ENCODE data around the gene DLST. TPM values are rescaled to one million over a fixed set of nuclear protein-coding genes. Genes with fewer than 3 reads are reported as not detected.
"Not testable (repeated sequence)": the region's sequence is repeated elsewhere in the genome, so short reads cannot be mapped to it uniquely, and the experiment has no call there.

DLST gene
- polyA plus RNA-seq, 3 donors: 124 to 131 (median 126) TPM

DNA sequence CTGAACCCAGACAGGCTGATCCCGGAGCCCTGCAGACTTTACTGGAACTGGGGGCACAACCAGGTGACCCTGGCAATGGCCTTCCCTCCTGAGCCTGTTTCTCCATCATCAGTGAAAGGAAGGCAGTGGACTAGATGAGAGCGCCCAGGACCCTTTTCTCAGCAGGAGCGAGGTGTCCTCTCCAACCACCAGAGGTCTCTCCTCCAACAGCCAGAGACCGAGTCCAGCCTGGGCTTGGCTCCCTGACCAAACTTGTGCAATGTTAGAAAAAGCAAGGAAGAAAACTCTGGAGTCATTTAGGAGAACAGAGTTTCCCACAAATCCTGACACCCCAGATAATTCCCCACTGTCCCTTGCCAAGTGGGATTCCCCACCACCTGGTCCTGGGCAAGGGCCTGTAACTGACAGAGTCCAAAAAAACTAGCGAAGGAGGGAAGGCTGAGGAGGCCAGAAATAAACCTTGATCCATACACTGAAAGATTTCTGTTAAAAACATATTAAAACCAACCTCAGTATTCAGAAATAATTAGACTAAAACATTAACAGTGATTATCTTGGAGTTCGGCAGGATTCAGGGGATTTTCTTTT lies 32.4 kb downstream of the DLST start:
- peak in 1 of 3 donors; percentile 54 for DNase-seq (ENCODE audit: low read depth in 3 of 3, low spot score in 2 of 3)

- DNase-seq (ENCODE audit: low read depth in 3 of 3, low spot score in 2 of 3): no peak
These were observed 33.7 kb downstream of the DLST start for GRCh38 chr14:74915426-74915825.

DNA sequence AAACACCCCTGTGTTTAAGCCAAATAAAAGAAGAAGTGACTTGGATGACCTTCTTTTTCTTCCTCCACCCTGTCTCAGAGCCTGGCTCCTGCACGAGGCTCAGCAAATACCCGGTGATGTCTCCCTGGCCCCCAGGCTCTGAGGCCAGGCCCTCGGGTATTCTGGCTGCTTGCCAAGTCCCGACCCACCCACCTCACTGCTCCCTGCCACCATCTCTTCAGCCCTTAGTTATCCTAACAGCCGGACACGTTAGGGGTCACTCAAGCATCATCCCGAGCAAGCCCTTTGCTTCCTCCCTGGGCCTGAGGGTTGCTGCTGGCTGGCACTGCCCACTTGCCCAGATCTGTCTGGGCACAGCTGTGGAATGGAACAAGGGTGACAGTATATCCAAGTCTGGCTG lies 34.1 kb downstream of the DLST start:
- DNase-seq (ENCODE audit: low read depth in 3 of 3, low spot score in 2 of 3): no peak

DNA sequence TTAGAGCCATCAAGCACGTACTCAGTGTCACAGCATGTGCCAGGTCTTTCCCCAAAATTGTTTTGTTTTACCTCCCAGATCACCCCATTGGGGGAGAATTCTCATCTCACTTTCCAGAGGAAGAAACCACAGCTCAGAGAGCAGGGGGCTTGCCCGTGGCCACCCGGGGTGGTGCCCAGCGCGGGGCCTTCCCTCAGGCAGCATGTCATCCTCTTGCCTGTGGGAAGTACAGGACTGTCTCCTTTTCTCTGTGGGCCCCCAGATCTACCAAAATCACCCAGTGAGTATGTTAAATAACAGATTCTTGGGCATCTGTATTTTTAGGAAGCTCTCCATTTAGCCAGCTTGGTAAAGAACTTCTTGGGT lies 35.4 kb downstream of the DLST start:
- no peak for DNase-seq (ENCODE audit: low read depth in 3 of 3, low spot score in 2 of 3)

DNA sequence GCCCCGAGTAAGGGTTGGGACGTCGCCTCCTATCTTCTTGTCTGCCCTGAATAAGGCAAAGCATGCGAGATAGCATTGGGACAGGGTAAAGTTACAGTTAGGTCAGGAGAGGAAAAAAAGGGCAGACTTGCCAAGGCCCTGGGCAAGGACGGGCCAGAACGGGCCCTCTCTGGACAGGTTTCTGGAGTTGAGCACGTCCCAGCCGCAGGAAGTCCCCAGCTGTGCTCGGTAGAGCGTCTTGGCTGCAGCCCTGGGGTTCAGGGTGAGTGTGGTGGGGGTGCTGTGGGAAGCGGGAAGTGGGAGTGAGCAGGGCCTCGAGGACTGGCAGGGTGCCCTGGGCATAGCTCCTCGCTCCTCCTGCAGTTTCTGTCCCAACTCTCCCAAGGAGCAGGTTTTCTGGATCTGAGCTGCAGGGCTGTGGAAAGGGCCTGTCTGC lies 35.9 kb downstream of the DLST start:
- no peak for DNase-seq (ENCODE audit: low read depth in 3 of 3, low spot score in 2 of 3)

DNA sequence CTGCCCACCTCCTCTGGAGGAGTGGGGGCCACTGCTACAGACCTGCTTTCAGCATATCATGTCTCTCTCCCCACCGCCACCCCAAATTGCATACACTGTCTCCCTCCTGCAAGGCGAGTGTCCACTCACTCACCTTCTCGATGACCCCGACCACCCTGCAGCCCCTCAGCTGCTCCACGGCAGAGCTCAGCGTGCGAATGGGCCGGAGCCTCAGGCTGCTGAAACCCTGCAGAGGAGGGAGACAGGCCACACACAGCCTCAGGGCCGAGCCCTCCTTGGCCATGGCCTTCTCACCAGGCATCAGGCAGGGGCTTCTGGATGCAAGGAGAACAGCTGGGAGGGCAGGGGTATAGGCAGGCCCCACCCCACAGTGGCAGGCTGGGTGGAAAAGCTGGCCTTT lies 36.7 kb downstream of the DLST start:
- DNase-seq (ENCODE audit: low read depth in 3 of 3, low spot score in 2 of 3): no peak

DNA sequence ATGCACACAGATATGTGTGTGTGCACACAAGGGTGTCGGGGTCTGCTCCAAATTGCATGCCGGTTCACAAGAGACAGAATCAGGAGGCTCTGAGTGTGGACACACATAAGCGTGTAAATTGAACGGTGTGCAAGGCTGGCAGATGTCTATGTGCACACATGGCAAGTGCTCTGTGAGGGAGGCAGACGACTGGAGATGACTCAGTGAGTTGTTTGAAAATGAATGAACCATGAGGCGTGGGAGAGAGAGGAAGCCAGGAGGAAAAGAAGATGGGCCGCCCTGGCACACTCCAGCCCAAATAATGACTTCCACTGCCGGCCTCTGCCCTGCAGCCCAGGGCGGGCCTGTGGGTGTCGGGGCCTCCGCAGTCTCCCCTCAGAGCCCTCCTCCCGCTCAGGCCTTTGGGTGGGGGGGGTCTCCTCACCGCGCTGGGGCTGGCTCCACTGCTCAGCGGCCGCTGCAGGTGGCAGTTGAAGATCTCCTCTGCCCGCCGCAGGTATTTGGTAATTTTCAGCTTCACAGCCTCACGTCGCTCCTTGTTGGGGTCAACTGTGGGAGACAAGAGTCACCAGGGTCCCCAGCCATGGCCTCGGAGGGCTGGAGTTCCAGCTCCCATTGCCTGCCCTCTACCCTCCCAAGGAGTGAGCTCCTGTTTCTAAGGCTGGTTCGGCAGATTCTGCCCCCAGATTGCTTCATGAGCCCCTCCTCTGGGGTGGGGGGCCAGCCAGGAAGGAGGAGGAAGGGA lies 37.9 kb downstream of the DLST start:
- no peak for DNase-seq (ENCODE audit: low read depth in 3 of 3, low spot score in 2 of 3)

DNA sequence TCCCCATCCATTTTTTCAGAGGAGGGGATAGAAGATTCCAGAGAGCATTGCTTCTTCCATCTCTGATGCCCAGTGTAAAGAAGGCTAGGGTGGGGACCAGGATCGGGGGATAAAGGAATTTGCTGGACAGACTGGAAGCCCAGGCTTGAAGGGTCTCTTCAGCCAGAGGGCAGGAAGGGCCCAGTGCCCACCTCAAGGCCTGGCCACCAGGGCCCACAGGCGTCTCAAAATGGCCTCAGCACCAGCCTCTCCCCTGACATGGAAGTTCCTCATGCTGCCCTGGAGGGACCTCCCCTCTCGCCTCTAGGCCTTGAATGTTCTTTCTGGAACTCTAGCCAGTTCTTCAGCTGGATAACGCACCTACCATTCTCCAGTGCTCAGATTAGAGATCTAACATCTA lies 38.6 kb downstream of the DLST start:
- DNase-seq (ENCODE audit: low read depth in 3 of 3, low spot score in 2 of 3): no peak

- no peak for DNase-seq (ENCODE audit: low read depth in 3 of 3, low spot score in 2 of 3)
These were observed 39.4 kb downstream of the DLST start for GRCh38 chr14:74921053-74921620.

DNA sequence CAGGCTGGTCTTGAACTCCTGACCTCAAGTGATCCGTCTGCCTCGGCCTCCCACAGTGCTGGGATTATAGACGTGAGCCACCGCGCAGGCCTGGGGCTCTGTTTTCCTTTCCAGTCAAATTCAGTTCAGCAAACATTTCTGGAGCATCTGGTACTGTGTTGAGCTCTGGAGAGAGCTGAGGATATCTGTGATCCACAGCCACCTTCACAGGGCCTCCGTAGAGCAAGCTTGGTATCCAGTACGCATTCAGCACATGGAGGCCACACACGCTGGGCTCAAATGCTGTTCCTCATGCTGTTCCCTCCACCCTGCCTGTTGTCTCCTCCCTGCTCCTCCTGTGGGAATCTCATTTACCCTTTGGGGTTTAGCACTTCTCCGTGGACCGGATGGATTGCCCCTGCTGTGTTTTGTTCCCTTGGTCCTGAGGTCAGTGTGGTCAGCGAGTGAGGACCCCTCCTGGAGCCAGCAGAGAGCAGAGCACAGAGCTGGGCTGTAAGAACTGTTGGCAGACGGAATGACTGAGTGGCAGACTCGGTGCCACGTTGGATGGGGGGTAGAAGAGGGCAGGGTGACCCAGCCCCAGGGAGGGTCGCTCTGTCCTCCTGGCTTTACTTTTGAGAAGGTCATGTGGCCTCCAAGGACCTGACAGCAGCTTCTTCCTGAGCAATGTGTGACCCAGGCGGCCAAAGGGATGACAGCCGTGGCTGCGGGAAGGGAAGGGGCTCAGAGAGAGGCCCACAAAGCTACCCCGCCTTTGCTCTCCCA lies 40.5 kb downstream of the DLST start:
- DNase-seq (ENCODE audit: low read depth in 3 of 3, low spot score in 2 of 3): no peak

DNA sequence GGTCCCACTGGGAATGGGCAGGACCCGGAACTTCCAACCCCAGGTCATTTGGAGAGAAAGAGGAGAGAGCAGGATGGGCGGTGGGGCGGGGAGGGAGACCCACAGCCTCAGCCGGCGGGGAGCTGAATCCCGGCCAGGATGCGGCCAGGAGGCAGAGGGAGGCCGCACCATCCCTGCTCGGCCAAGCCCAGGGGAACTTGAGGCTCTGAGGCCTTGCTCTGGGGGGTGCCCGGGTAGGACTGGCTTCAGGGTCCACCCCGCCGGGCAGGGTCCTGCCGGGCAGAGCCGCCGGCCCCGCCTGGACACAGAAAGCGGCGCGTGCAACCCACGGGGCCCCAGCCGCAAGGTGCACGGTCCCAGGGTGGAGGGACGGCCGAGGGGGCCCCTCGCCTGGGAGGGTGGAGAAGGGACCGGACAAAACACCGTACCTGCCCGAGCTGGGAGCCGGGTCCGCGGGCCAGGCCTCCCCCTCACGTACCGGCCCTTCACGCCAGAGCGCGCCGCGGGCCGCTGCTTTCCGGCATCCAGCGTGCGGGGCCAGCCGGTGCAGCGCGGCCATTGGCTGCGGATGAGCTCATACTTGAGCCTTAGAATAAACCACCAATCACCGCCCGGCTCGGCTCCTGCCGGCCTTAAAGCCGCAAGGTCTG lies 41.2 kb downstream of the DLST start, which contains the start of gene RPS6KL1:
Gene RPS6KL1, minus strand, starts transcription at position 509 of the 650 bp plus-strand sequence. CDS start 1,719 bp downstream, outside the sequence.
- DNase-seq (ENCODE audit: low read depth in 3 of 3, low spot score in 2 of 3): peak in 1 of 3 donors; percentile 72

GRCh38 chr14:74924061-74924460 lies 42.3 kb downstream of the DLST start:
- DNase-seq (ENCODE audit: low read depth in 3 of 3, low spot score in 2 of 3): no peak

GRCh38 chr14:74927225-74927624 lies 45.5 kb downstream of the DLST start:
- DNase-seq (ENCODE audit: low read depth in 3 of 3, low spot score in 2 of 3): no peak

- no peak for DNase-seq (ENCODE audit: low read depth in 3 of 3, low spot score in 2 of 3)
These were observed 47.5 kb downstream of the DLST start for GRCh38 chr14:74929242-74929641.

DNA sequence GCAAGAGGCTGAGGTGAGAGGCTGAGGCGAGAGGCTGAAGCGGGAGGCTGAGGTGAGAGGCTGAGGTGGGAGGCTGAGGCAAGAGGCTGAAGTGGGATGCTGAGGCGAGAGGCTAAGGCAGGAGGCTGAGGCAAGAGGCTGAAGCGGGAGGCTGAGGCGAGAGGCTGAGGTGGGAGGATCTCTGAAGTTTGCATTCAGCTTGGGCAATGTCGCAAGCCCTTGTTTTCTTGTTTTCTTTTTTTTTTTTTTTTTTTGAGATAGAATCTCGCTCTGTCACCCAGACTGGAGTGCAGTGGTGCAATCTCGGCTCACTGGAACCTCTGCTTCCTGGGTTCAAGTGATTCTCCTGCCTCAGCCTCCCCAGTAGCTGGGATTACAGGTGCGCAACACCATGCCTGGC lies 50.0 kb downstream of the DLST start:
- DNase-seq (ENCODE audit: low read depth in 3 of 3, low spot score in 2 of 3): not testable (repeated sequence)

DNA sequence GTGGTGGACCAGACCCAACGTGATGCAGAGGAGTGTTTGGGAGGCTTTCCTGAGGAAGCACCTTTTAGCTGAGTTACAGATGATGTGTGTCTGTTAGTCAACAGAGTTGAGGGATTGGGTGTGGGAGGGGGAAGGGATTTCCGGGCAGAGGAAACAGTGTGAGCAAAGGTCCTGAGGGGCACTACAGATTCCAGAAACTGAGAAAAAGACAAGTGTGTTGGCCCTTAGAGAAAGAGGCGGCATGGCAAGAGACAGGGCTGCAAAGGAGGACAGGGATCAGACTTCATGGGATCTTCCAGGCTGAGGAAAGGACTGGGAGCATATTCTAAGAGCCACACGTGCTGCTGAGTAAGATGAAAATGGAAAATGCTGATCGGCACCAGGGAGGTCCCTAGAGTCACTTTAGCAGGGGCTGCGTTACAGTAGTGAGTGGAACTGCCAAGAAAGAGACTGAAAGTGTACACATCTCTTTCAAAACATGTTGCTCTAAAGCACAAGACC lies 50.7 kb downstream of the DLST start:
- DNase-seq (ENCODE audit: low read depth in 3 of 3, low spot score in 2 of 3): no peak

- not testable (repeated sequence) for DNase-seq (ENCODE audit: low read depth in 3 of 3, low spot score in 2 of 3)
These were observed 51.2 kb downstream of the DLST start for GRCh38 chr14:74932936-74933335.

DNA sequence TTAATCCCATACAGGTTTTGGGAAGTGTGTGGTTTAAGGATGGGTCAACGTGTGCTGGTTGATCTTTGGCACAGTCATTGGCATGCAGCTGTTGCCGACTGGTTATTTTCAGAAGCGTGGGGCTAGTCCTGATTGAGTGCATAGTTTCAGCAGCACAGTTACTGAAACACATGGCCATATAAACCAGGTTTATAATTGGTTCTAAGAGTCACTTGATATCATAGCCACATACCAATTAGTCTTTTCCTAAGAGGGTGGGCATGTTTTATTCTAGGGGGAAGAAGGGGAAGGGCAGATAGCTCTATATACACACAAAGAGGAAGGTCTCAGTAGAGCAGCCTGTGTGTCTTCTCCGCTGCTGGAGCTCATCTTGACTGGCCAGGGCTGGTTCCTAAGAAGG lies 52.3 kb downstream of the DLST start:
- no peak for DNase-seq (ENCODE audit: low read depth in 3 of 3, low spot score in 2 of 3)

- no peak for DNase-seq (ENCODE audit: low read depth in 3 of 3, low spot score in 2 of 3)
These were observed 53.0 kb downstream of the DLST start for GRCh38 chr14:74934476-74935359.

DNA sequence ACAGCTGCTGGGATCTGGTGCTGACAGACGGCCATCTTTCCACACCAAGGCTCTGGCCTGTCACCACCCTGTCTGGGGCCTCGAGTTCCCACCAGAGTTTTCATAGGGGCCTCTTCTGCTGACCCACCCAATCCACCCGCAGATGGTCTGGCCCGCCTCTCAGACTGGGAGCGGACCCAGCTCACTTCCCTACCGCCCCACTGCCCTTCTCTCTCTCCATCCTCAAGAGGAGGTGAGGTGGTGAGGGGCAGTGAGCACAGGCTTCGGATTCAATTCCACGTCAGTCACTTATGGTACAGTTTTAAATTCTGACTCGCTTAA lies 53.6 kb downstream of the DLST start:
- no peak for DNase-seq (ENCODE audit: low read depth in 3 of 3, low spot score in 2 of 3)
